Heart left ventricle (tissue), 13 donors: Measurements from ENCODE around the gene SELE.

Source experiments
- POLR2A ChIP-seq, 2 donors: fragments of 450-650 bp; IDR thresholded peaks; one replicate each; pipeline ENCODE4 v1.6.1; 2017; ENCODE audit warnings: antibody characterized with exemption in 2 of 2, mild to moderate bottlenecking in 2 of 2, moderate library complexity in 2 of 2
- TF ChIP-seq, protein P1 (sequence below), 12 donors: fragments of 200-600 bp; sonication (generic) in 4 of 12; IDR thresholded peaks; one replicate each; pipeline versions ENCODE4 v1.5.0 to v1.8.0; 2018 to 2022; ENCODE audit warnings: antibody characterized with exemption in 12 of 12, mild to moderate bottlenecking in 5 of 12
- donor health status: ischemic (EF 13 %, LVEDD 7.1; RV severe dilation, severe dysfunction).
- donor health status: DM: no; HTN: yes; CAD: no.
- donor health status: DM: no; HTN: no; CAD: no.
- donor health status: ischemic (EF 25% LVEDD 6.9; RV normal size, moderate dysfunction).
- donor health status: ischemic (EF 25% LVEDD 5.7; RV mildly dilated, moderate dysfunction).
- donor health status: ischemic (EF 35%, LVEDD 5.7; RV mildly dilated, moderate dysfunction).
- donor health status: nonischemic (EF 11% LVEDD 7.7; RV severe dilation, severe dysfunction).
- donor health status: DM: yes; HTN: yes; CAD: no.
- donor health status: PGD.
- donor health status: ischemic (EF 29% LVEDD 5.4; RV normal size, mild dysfunction).
- donor health status: nonischemic (EF 23%, LVEDD 6.1; RV moderate dilation, normal function).

DNA sequence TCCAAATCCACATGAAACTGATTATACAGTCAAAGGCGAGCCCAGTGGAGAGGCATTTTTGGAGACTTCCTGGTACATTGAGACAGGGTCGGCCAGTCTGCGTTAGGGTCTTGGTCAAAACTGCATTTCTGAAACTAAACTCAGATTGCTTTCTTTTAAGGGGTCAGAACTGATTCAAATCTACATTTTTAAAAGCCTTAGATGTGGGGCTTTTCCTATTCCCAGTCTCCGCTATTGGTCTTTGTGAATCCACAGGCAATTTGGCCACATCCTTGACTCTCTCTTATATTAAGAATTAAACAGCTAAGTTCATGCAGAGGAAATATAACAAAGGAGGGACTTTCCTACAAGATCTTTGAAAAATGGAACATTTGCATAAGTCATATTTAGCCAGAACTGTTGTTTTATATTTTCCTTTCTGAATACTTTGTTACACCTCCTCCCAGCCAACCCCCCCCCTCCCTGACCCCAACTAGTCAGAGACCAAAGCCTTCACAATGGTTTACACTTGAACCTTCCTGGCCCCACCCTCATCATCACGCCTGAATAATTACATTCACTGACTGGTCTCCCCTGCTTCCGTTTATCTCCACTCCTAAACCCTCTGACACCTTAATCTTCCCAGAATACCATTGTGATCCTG, 53.4 kb downstream of the SELE start:
- TF ChIP-seq, protein P1, sequence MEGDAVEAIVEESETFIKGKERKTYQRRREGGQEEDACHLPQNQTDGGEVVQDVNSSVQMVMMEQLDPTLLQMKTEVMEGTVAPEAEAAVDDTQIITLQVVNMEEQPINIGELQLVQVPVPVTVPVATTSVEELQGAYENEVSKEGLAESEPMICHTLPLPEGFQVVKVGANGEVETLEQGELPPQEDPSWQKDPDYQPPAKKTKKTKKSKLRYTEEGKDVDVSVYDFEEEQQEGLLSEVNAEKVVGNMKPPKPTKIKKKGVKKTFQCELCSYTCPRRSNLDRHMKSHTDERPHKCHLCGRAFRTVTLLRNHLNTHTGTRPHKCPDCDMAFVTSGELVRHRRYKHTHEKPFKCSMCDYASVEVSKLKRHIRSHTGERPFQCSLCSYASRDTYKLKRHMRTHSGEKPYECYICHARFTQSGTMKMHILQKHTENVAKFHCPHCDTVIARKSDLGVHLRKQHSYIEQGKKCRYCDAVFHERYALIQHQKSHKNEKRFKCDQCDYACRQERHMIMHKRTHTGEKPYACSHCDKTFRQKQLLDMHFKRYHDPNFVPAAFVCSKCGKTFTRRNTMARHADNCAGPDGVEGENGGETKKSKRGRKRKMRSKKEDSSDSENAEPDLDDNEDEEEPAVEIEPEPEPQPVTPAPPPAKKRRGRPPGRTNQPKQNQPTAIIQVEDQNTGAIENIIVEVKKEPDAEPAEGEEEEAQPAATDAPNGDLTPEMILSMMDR (IDR thresholded peaks at IDR 0.05) = no peak
- no peak for TF ChIP-seq POLR2A (IDR thresholded peaks at IDR 0.05)
